GM21528 (cell line): Measurements from ENCODE around the gene ASAP2.

ENCODE experiments used
- ATAC-seq: cut with Tn5 transposase; IDR thresholded peaks from one replicate; pipeline ENCODE4 v1.9.1; 2021; ENCODE audit warnings: mild to moderate bottlenecking, moderate library complexity; ENCODE audit not compliant: unreplicated experiment, low FRiP score

Gene ASAP2

DNA sequence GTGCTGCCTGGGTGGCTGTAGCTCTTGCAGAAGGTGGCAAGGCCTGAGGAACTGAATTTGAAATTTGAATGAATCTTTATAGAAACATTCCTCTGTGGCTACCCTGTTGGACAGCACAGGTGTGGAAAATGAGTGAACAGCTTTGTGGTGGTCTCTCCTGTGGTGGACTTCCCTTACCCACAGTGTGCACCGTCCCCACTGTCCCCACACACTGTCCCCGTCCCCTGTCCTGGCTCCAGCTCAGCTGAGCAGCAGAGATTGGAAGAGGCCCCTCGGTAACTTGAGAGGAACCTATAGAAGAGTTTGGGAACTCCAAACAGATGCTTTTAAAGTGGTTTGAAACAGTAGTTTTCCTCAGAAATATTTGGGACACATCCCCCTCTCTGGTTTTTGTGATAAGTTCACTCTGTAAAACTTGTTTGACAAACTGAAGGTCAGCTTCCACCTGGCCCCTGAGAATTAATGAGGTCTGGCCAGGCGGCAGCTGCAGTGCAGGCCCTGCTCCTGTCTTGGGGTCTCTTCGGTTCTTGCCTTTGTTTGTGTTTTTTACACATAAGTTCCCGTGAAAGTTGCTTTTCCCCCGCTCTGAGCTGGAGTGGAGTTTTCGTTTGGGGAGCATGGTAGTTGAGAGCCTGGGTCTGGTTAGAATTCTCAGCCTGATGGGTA is 63.2 kb downstream of the ASAP2 start:
- no peak for ATAC-seq

DNA sequence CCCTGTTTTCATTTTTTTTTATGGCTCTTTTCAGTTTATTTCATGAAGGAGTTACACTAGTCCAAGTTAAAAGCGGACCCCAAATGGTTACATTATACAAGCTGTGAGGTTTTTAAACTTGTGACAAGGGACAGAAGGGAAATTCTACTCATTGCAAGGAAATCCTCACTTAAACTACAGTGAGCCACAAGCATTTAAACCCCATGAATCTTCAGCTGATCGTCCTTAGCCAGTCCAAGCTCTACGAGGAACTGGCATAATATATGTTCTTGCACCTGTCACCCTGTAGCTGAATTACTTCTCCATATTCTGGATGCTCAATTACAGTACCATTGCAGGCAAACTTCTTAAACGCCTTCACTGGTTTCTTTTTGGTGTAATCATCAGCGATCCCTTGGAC is 64.5 kb downstream of the ASAP2 start:
- ATAC-seq = no peak

DNA sequence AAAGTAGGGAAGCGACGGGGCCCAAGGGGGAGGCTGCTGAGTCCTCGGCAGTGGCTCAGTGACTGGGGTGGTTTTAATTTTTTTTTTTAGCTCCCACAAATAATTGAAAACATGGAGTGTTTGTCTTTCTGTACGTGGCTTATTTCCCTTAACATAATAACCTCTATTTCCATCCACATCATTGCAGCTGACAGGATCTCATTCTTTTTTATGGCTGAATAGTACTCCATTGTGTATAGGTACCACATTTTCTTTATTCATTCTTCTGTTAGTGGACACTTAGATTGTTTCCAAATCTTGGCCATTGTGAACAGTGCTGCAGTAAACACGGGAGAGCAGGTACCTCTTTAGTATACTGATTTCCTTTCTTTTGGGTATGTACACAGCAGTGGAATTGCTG is 65.1 kb downstream of the ASAP2 start:
- no peak for ATAC-seq

DNA sequence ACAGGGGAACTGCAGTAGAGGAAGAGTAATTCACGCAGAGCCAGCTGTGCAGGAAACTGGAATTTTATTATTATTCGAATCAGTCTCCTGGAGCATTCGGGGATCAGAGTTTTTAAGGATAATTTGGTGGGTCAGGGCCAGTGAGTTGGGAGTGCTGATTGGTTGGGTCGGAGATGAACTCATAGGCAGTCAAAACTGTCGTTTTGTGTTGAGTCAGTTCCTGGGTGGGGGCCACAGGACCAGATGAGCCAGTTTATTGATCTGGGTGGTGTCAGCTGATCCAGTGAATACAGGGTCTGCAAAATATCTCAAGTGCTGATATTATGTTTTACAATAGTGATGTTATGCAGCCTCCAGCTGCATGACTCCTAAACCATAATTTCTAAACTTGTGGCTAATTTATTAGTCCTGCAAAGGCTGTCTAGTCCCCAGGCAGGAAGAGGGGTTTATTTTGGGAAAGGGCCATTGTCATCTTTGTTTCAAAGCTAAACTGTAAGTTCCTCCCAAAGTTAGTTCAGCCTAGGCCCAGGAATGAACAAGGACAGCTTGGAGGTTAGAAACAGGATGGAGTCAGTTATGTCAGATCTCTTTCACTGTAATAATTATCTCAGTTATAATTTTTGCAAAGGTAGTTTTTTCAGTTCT is 67.0 kb downstream of the ASAP2 start:
- ATAC-seq = no peak

DNA sequence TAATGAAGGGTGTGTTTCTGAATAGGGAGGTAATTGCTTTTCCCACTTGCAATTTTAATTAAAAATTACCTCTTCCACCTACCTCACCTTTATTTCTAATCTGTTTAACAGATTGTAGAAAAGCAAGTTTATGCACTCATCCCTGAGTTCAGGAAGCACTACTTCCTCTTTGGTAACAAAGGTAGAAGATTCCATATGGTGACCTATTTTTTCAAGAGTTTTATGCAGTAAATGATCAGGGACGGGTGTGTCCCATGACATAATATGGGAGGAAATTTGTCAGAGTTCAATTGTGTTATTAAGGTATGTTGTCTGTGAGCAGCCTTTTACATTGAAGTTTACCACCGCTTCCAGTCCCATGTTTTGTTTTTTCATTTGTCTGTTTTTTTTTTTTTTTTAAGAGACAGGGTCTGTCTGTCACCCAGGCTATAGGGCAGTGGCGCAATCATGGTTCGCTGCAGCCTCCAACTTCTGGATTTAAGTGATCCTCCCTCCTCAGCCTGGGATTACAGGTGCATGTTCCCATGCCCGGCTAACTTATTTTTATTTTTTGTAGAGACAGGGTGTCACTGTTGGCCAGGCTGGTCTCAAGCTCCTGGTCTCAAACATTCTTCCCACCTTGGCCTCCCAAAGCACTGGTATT is 68.2 kb downstream of the ASAP2 start:
- ATAC-seq = no peak

DNA sequence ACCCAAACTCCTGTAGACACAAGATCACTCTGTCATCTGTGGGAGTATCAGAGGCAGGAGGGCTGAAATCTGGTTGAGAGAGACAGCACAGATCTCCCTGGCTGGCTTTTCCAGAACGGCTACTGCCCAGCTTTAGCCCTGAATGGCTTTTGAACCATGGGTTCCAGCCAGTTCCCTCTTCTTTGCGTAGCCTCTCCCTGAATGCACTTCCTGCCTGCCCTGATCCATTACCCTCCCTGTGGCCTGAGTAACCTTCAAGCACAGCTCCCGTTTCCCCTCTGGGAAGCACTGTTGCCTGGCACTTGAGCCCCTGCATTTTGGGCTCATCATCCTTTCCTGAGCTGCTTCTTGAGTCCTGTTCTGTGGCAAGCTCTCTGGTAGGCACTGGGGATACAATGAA is 68.8 kb downstream of the ASAP2 start:
- no peak for ATAC-seq

DNA sequence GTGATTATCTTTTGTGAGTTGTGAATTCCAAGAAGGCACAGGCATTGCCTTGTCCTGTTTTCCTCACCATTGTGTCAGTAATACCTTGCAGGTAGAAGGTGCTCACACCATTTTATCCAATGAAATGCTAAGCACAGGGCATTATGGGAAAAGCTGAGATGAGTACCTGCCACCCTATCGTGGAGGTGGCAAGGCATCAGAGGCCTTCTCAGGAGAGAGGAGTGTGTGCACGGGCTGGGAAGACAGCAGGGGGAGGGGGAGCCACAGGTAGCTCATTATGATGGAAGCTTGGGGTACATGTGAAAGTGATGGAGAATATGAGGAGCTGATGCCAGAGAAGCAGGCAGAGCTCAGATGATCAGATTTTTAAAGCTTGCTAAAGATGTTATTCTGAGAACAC is 69.5 kb downstream of the ASAP2 start:
- no peak for ATAC-seq

DNA sequence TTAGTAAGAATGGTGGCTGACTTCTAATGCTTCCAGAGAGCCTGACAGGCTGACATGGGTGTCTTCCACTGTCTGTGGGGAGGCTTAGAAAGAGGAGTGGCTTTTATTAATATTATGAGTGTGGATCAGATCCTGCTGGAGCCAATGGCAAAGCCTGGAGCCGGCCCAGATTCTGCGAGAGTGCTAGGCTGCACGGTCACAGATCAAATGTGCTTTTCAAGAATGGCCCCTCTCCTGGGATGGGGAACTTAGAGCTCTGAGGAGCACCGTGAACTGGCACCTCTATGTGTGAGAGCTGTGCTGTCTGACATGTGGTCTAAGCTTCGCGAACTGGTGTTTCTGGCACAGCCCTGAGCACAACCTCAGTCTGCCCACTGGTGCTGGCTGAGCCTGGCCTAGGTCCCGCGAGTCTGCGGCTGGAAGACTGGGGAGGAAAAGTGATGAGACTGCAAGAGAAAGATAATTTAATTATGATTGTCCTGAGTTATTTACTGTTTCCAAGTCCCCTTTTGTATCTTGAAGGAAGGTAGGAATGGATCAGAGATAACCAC is 70.4 kb downstream of the ASAP2 start:
- no peak for ATAC-seq

DNA sequence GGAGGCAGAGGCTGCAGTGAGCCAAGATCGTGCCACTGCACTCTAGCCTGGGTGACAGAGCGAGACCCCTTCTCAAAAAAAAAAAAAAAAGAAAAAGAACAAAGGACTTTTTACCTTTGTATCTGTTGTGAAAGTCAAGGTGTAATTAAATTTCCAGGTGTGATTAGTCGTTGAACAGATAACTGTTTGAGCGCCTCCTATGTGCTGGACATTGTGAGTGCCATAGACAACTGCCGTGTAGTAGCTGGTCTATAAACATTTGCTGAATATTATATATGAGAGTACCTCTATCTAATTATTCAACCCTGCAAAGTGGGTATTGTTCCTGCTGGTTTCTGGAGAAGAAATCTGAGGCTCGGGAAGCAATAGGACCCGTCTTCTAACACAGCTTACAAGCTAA is 71.8 kb downstream of the ASAP2 start:
- ATAC-seq = no peak

DNA sequence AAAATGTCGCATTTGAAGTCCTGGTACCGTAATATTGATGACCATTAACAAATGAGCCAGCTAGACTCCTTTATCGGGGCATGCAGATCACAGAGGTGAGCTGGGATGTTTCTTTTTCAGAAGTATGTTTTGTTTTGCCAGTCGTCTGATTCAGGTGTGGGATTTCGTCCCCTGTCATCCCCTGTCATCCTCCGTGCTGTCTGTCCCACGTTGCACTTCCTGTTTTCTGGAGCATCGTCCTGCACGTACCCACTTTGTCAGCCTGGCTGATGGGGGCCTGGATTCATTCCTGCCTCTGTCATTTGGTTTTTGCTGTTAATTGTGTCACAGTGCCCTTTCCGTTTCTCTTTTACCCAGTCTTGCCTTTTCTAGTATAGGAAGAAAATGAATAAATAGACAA is 72.8 kb downstream of the ASAP2 start:
- ATAC-seq = no peak

DNA sequence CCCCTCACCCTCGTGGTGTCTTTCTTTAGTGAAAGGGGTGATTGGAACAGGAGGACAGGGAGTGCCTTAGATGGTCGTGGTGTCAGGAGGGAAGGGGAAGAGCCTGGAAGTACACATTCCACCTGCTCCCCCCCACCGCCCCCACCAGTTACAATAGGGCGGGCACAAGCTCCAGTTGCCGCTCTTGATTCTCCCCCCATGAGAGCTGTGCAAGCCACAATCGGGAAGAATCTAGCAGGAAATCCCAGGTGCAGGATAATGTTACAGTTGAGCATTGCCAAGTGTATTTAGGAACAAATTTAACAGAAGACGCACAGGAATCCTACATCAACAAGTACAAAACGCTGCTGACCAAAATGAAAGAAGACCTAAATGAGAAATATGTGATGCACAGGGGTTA is 73.6 kb downstream of the ASAP2 start:
- no peak for ATAC-seq

DNA sequence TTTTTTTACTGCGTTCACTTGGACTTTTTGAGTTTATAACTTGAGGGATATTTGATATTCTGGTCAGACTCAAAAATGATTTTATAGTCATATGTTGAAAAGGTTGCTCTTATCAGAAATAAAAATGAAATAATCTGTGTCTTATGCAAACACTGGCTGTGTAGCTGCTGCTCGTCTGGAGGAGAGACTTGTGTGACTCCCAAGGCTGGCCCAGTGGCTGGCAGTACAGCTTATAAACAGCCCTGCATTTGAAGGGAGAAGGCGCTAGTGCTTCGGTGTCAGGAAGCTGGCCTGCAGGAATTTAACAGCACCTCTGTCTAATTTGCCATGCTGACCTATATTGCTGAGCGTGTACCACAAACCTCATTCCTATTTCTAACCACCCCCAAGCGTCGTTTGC is 74.5 kb downstream of the ASAP2 start:
- no peak for ATAC-seq

DNA sequence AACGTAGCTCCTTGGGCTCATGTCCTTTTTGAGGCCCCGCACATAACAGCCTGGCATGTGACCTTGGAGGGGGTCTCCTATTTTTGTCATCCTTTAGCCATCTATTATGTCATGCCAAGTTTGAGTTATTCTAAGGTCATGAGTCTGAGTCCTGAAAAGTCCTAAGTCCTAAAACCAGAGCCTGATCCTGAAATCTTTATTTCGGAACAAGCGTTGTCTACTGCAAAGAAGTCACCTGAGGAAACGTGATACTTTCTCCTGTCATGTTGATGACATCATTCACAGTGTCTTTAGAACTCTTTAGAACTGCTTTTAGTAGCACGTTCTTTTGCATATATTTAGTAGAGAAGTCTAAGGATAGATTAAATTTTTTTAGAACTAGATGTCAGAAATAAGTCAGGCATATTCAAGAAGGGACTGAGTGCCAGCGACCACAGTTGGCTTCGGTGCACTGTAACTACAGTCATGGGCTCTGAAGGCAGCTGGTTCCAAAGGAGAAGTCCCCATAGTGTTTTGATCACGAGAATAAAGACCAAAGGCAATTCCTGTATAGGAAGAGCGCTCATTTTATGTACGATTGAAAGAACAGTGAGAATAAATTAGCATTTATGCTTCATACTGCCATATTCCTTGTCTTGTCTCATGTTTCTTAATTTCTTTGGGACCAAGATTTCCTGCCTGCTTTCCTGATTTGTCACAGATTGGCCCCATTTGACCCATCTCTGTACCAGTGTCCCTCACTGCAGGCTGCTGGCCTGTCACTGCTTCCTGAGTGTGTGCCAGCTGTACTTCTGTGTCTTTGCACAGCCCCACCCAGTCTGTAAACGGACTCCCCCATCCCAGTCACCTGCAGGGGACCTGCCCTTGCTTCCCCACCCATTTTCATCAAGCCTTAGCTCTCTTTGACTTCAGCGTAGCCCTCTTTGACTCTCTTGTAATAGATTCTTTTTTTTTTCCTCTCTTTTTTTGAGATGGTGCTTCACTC is 75.8 kb downstream of the ASAP2 start:
- no peak for ATAC-seq

DNA sequence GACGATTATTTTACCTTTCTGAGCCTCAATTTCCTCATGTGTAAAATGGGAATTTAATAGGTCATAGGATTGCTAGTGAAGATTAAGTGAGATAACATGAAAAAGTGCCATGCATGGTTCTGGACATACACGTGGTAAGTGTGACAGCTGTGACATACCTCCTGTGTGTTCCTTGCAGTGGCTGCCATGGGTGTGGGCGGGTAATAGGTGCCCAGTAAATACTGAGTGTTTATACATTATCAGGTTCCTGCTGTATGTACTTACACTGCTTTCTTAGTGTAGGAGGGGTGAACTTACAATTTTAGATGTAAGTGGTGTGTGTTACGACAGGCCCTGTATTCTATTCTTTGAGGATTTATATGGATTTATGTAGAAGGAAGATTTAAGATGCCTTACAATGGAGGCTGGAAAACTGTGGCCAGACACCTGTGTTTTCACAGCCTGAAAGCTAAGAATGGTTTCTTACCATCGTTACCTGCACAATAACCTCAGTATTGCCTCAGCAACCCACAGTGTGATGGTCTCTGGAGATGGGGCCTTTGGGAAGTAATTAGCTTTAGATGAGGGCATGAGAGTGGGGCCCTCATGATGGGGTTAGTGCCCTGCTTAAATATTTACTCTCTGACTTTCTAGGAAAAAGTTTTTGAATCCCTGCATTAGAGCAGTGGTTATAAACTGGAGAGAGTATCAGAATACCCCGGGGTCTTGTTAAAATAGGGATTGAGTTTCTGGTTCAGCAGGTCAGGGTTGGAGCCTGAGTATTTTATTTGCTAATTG is 78.1 kb downstream of the ASAP2 start:
- no peak for ATAC-seq

DNA sequence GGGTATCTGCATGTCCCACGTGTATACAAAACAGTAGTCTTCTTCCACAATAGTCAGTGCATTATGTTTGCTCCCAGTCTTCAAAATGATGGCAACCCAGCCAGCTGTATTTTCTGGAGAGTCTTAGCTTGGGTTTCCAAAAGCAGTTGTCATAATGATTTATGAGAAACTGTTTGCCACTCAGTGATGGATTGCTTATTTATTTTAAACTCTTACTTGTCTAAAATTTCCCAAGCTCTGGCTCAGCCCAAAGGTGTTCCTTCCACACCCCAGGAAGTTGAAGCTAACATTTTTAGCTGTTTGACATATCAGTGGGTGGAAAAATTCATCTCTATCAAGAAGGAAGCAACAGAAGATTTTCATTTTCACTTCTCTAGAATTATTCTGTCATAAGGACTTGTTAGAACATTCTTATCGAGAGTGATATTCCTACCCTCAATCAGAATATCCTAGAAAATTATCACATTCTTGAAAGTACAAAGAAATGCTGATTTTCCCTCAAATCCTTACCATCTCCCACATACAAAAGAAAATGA is 78.8 kb downstream of the ASAP2 start:
- no peak for ATAC-seq

DNA sequence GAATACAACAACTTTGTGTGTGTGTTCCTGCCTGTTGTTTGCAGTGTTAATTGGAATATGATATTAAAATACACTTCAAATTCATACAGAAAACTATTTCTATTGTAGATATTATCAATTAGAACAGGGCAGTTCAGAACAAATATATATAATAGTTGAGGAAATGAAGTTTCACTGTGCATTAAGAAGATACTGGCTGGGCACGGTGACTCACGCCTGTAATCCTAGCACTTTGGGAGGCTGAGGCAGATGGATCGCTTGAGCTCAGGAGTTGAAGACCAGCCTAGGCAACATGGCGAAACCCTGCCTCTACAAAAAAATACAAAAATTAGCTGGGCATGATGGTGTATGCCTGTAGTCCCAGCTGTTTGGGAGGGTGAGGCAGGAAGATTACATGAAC is 79.3 kb downstream of the ASAP2 start:
- no peak for ATAC-seq

DNA sequence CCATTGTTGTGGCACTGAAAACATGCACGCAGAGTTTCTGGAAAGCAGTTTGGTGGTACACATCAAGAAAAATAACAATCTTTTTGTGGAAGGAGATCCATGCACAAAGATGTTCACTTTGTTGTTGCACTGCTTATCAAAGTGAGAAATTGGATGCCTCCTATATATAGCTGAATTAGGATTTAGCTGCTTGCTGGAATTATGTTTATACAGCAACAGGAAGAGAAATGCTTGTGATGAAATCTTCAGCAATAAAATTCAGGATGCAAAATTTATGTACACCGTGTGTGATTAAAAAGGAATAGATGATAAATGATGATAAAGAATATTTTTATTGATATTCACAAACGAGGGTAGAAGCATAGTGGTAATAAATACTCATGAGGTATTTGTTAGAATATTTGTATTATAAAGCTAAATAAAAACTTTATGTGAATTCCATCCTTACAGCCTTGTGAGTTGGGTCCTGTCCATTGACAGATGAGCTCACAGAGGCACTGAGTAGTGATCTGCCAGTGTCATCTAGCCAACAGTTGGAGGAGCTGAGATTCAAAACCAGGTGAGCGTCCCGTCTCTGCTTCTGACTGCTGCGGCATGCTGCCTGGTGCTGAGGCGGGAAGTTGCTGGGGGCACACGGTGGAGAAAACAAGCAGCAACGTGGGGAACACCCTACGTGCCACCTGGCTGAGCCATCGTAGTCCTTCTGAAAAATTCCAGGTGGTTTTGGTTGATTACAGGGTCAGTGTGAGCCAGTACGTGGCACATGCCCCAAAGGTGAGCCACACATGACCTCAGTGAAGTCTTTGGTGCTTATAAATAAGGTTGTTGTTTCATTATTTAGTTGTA is 80.2 kb downstream of the ASAP2 start:
- ATAC-seq = no peak

DNA sequence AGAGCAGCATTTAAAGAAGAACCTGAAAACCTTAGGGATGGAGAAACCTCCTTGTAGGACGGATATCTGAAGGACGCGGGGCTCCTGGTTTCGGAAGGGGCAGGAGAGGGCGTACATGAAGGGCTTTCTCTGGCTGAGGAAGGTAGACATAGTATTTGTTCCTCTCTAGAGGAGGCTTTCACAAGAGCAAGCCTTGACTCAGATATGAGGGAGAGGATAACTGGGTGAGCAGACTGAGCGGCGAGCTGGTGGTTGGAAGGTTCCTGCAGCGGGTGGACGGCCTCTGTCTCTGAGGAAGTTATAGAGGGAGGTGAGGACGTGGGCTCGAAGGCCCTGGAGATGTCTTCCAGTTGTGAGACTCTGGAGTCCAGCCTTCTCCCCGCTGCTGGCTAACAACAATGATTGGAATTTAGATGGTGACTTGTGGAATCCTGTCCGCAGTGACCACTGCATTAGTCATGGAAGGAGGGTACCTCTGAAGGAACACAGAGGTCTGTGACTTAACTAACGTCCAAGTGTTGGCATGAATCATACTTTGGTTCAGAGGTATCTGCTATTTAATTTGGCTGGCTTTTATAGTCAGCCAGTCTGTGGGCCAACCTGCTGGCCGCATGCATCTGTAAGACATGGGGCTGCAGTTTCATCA is 80.9 kb downstream of the ASAP2 start:
- ATAC-seq = no peak
